NCI-H526 treated with DMSO at 0.1 percent for 48 hours (cell line): Measurements from ENCODE around the gene CARMIL1.
A peak's percentile ranks its signal among the peaks of the same experiment; 100 is the strongest.

Source experiments
- DNase-seq: peaks from one replicate; lab custom pipeline; 2025; lab: John Stamatoyannopoulos, UW

Gene CARMIL1

DNA sequence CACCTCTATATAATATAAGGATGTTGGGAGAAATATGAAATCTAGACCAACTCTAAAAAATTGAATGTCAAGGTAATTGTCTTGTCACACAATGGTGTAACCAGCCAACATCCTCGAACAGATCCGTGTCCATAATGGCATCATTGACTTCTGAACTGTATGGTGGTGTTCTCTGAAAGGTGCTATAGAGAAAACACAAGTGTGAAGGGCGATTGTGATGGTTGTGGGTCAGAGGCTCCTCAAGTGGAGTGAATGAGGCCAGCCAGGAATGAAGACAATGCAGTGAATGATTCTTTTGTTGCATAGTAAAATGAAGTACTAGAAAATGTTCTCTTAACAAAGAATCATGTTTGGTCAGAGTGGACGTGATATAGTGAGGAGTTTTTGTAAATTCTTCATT lies 58.3 kb downstream of the CARMIL1 start:
- no peak for DNase-seq

DNA sequence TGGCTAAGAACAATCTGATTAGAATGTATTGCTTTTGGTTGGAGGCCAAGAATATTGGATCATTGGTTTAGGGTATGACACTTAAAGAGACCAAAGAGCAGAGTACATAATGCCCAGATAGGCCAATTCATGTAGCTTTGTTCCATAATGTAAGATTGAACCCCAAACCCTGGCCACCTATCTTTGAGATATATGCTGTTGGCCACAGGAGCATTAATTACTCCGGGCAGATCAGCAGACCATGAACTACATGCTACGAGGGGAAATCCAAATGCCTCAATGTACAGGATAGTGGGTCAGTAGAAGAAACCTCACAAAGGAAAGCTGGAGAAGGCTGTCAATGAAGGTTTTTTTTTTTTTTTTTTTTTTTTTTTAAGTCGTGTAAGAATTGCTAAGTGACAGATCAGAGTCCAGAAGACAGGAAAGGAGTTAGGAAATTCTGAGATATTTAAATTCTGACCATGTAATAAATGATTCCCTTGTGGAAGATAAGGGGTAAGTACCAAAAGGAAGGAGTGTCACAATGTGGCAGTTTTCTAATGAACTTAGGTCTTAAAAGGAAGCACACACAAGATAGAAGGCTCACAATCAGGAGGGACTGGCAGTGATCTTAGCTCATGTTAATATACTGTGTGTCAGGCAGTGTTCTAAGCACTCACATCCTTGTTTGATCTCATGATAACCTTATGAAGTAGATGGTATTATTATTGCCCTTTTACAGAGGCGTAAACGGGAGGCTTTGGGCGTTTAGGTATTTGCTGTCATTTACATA lies 61.4 kb downstream of the CARMIL1 start:
- DNase-seq, result no peak

DNA sequence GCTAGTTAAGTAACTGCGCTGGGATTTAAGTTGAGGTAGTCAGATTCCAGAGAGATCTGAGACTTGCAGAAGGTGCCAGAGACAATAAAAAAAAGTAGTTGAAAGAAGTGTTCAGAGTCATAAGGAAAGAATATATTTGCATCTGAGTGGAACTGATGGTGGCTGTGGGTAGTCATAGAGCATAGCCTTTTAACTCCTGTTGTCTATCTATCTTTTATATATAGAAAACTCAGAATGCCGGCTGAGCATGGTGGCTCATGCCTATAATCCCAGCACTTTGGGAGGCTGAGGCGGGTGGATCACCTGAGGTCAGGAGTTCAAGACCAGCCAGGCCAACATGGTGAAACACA lies 62.0 kb downstream of the CARMIL1 start:
- no peak for DNase-seq

DNA sequence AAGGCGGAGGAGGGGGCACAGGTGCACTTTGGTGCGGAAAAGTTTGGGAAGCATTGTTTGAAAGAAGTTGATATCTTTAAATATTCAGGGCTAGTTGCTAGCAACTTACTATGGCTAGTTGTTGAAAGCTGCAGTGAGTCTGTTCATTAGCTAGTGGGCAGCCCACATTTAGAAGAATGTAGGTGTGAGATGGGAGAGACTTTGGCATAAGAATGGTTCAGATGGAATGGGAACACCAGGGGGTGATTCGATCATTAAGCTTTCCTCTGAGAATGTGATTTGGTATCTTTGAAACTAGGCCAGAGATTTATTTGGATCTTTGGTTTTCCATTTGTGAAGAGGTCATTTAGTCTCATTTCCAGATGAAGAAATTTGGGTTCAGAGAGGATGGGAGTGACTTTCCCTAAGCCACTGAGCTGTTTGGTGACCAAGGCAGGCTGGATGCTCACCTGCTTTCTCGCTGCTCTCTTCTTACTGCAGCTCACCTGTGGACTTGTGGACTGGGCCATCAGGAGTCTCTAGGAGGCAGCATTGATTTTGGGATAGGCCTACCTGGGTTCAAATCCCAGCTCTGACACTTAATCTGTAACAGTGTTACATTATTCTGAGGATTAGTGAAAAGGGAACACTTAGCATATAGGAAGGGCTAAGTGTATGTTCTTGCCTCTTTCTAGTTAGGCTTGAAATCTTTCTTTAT lies 62.9 kb downstream of the CARMIL1 start:
- no peak for DNase-seq

DNA sequence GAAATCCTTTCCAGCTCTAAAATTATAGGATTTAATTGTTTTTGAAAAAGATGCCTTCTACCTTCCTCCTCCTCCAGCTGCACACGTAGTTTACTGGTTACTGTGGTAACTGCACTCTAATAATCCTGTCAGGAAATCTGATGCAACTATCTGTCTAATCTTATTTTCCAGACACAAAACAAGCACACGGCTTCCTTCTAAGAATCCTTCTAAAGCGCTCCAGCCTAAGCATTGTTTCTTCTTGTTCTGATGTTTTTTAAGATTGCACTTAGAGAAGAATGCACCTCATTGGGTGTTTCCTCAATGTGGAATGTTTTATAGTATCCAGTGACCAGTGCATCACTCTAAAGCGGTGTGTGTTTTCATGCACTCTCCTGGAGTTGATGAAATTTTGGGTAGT lies 63.6 kb downstream of the CARMIL1 start:
- DNase-seq, result no peak

DNA sequence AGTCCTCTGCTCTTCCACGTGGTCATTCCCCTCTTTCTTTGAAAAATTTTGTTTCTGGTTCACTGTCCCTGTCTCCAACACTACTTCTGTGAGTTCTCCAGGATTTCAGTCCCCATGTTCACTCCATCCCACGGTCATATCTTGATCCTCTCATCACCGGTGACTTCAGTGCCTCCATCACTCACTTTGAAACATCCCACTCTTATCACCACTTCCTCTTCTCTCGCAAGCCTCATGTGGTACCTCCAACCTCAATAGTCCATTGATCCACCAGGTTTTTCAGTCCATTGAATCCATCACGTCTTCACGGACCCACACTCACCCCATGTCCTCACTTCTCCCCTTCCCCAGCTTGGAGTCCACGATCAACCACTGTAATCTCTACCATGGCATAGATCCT lies 64.8 kb downstream of the CARMIL1 start:
- no peak for DNase-seq

DNA sequence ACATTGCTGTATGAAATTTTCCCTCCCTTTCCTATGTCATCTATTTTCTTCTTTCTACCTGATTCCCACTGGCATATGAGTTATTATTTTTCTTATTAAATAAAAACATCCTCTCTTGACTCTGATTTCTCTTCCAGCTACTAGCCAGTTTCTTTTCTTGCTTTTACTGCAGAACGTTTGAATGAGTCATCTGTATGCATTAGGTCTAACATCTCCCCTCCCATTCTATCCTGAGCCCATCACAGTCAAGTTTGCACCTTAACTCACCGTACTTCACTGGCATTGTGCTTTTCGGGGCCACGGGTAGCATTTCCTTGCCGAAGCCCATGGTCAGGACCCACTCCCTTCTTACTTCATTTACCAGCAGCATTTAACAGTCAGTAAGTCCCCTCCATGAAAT lies 65.7 kb downstream of the CARMIL1 start:
- DNase-seq, result no peak

DNA sequence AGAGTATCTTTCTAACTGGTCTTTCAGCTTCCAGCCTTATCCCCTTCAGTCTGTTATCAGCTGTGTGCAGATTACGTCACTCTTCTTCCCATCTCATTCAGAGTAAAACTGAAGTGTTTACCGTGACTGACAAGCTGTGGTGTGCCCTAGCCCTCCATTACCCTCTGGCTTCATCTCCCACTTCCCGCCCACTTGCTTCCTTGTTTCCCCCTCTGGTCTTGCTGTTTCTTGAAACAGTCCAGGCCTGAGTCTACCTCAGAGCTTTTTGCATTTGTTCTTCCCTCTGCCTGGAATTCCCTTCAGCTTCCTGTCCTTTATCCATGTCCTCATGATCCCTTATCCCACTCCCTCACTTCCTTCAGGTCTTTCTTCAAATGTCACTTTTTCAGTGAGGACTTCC lies 66.9 kb downstream of the CARMIL1 start:
- no peak for DNase-seq

DNA sequence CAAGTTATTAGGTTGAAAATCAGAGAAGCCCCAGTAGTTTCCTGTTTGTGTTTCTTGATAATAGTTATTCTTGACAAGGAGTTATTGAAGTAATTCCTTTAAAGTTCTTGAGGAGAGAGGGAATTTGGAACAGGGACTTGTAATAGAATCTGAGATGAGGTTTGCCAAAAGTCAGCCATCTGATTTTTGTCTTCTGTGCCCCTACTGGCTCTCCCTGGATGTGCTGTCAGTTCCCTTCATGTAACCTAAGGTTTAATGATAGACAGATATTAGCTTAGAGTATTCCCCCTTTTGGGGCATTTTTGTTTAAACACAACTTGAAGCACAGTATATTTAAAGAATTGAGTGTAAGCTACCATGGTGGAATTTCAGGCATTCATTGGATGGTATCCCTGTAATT lies 71.4 kb downstream of the CARMIL1 start:
- DNase-seq, result no peak

DNA sequence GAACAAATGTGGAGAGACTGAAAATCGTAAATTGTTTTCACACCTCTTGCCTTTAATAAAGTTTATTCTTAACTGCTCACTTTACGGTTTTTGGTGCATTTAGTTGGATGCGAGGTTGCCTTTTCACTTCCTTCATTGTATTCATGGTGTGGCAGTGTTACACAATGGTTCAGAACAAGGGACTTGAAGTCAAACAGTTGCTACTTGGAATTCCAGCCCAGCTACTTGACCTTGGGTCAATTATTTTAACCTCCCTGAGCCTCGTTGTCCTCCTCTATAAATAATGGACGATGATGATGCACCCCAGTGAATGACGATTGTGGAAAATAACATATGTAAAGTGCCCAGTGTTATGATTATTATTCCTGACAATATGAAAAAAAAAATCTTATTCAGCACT lies 72.3 kb downstream of the CARMIL1 start:
- DNase-seq, result no peak

DNA sequence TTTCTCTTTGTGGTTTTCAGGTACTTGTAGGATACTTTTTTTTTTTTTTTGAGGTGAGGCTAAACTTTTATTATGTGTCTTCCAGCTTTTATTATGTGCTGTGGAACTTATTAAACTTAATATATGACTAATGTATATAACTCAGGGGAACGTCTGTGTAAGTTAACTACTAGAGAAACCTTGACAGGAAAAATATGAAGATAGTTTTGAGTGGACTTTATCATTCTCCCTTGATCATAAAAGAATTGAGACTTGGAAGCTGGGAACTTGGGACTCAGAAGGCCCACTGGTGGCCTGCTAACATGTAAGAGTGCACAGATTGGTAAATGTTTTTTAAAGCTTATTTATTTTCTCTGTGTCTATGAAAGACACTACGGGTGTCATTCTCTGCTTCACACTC lies 73.1 kb downstream of the CARMIL1 start:
- no peak for DNase-seq

DNA sequence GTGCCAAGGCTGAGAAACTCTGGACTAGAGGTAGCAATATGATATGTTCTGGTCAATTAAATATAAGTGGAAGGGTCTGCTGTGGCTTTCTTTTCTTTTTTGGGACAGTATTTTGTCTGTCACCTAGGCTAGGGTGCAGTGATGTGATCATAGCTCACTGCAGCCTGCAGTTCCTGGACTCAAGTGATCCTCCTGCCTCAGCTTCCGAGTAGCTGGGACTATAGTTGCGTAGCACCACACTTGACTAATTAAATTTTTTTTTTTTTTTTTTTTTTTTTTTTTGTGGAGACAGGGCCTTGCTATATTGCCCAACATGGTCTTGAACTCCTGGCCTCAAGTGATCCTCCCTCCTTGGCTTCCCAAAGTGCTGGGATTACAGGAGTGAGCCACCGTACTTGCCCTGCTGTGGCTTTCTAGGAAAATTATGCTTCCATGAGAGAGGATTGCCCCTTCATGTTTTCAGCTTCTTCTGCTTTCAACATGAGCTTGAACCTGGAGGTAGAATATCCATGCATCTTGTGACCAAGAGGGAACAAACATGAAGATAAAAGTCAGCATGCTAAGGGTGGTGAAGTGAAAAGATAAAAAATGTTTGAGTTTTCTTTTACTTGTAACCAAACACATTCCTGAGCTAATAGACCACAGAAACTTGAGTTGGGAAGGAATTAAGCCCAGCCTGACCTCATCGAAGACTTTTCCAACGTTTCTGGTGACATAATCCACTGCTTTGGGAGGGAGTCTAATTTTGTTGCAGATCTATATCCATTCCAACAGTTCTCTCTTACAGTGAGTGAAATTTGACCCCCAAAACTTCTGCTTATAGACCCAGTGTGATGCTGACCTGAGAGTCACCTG lies 75.1 kb downstream of the CARMIL1 start:
- no peak for DNase-seq

DNA sequence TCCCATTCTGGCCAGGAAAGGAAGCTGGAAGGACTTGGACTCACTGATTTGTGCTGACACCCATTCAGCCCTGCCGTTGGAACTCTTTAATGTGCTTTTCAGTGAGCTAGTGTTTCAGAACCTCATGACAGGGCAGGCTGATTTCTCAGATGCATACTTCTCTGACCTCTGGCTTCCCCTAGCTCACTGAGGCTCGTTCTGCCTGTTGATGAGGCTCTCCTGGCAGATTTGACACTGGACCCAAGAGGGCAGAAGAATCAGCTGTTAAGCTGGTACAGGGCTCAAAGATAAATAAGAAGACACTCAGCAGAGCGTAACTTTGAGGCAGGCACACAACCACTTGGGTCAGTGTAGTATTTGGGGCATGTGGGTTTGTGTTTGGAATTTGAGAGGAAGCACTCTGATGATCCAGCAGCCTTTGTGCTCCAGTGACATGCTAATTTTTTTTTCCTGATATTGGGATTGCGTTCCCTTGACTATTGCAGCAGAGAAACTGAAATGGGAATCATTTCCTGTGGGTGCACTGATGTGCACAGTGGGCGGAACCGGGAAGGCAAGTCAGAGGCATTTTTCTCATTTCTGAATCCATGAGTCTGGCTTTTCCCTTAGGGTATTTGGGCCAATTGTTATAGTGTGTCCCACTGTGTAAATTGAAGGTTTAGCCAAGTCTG lies 80.2 kb downstream of the CARMIL1 start:
- no peak for DNase-seq

DNA sequence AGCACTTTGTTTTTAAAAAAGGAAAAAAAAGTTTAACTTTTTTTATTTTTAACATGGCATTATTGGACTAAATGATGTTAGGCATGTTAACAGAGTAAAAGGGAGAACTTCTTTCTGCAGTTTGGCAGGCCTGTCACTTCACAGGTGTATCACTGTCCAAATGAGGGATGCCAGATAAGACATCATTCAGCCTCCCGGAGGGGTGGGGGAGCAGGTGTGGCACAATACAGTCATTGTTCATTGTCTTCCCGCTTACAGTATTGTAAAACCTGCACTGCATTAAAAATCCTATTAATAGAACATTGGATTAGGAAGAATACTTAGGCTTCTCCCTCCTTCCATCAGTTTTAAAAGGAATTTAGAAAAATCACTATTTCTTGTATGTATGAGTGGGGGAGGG lies 80.7 kb downstream of the CARMIL1 start:
- peak; percentile 77 for DNase-seq

DNA sequence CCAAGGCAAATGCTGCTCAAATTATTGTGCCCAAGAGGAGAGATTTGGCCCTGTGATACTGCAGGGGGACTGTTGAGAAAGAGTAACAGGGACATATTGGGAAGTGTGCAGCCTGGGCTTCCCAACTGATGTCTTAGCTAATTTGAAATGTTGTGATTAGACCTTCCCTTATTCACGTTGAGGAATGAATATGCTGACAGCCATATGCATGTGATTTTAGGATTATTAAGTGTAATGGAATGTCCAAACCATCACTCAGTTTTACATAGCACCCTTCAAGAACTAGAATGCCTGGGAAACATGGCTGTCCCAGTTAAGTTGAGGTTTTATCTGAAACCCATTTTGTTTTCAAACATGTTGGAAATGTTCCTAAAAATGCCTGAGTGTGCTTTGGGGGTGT lies 81.4 kb downstream of the CARMIL1 start:
- DNase-seq, result no peak

DNA sequence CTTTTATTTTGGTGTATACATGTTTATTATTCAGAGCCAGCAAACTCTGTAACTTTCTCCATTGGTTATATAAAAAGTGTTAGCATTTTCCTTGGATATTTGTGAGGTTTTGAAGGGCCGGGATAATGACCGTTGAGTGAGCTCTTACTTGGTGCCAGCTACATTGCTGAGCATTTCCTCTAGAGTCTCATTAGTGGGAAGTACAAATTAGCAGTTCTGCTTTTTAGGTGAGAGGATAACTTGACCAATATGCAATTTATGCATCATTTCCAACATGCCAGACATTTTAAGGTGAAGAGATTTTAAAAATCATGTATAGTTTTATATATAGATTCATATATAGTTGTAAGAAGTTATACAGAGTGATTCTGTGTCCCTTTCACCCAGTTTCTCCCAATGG lies 84.3 kb downstream of the CARMIL1 start:
- no peak for DNase-seq

DNA sequence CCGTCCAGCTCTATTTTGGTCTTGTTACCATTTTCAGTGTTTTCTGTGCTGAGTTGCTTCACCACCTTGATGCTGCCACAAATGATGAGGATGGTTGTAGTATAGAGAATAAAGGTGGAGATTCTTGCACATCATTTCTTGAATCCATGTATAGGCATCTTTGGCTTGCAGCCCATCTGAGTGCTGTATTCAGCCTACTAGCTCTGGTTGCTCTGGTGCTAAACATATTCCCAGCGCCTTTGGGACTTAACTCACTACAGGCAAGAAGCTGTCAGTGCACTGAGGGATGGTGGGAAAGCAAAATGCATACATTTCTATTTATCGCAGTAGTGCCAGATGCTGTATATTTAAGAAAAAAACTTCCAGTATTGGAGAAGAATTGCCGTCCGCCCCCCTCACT lies 86.0 kb downstream of the CARMIL1 start:
- DNase-seq, result no peak

DNA sequence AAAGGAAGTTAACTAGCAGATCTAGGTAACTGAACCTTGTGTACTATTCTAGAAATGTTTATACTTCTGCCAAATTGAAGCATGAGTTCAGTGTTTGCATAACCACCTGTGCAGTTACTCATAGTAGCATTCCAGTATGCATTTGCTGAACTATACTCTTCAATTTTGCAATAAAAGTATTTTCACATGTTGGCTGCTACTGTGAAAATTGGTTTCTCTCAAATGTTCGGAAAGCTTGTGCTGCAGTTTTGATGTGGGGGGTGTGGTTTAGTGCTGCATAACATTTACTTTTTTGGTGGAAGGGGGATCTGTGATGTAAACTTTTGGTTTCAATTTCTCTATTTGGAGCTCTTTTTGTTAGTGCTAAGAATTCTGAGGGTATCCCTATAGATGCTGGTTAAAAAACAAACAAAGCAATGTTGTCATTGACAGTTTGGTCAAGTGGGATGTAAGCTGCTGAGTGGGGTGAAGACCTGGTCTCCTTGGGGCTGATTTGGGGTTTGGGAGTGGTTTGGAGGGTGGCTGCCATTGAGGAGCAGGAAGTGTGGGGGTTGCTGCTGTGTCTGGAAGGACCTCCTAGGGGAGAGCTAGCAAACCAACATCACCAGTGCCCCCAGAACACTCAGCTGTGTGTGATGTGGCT lies 87.8 kb downstream of the CARMIL1 start:
- DNase-seq, result no peak

DNA sequence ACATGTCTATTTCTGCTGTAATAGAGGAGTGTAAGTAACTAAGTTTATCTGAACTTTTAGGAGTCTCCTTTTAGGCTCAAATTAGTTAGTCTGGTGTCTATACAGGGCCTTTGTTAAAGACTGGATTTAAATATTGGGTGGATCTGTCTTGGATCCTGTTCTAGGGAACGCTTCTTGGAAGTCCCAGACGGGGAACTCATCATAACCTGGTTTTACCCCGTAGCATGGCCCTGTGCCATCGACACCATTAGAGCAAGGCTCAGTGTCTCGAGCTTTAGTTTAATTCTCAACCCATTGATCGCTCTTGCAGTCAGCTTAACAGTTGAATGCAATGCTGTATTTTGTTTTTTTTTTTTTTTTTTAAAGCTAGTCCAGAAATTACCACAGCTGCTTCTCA lies 89.9 kb downstream of the CARMIL1 start:
- no peak for DNase-seq

DNA sequence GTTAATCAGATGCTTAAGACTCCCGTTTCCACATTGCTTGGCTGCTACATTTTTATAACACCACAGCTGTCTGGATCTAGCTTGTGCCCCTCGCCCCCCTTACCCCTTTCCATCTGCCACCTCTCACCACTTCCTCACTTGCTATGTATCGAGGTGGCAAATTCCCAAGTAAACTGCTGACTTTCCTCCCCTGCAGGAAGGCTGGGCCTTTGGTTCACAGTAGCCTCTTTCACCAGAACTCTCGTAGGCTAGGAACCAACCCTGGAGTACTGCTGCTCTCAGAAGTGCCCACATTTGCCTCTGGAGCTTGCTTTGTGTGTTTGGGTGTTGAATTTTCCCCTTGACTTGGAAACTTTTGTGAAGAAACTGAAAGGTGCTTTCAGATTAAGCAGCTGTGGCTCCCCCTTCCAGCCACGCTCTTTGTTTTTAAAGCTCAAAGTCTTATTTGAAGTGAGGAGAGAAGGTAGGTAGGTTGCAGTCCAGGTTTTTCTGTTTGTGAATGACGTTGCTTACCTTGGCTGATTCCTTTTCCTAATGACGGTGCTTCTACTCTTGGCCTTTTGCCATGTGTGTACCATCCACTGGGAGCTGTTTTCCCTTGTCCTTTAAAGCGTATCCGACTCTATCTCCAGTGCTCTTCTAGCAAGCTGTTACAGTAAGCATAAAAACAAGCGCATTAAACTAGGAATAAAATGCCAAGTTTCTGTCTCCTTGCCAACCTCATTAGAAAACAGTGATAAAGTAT lies 90.4 kb downstream of the CARMIL1 start:
- DNase-seq, result no peak
